Tongue (tissue), 2 donors: ENCODE results near the gene LRRC57. TPM values are rescaled to one million over a fixed set of nuclear protein-coding genes. Genes with fewer than 3 reads are reported as not detected.
A peak's percentile ranks its signal among the peaks of the same experiment; 100 is the strongest.

Experiments
- DNase-seq: peaks from one replicate; pipeline ENCODE4 v3.0.0-alpha.2; 2015
- total RNA-seq: library from RNA; depleted of rRNA; stranded (reverse); fragments of >200 nt; gene quantifications from one replicate; pipeline ENCODE4 v1.2.3, GENCODE V29; 2014

LRRC57 gene
- total RNA-seq, 1 donor from 2014 or later = 29.1 TPM

GRCh38 chr15:42490671-42491538, 57.7 kb downstream of the LRRC57 start, which contains the start of gene ZNF106:
ZNF106 (minus strand) TSS chr15:42491141; CDS start chr15:42472289, 18,852 bp downstream.
- DNase-seq = peak; percentile 97

GRCh38 chr15:42490291-42490670, 58.3 kb downstream of the LRRC57 start:
- DNase-seq = peak; percentile 45

Other genes starting within 250 kb of the LRRC57 start
- 336 TPM for gene CAPN3, start 189.3 kb downstream of the LRRC57 start, total RNA-seq
- 328 TPM for gene ZNF106, start 57.7 kb downstream of the LRRC57 start, total RNA-seq
- gene SNAP23, start 53.2 kb downstream of the LRRC57 start, total RNA-seq = 69.4 TPM
- gene HAUS2, start within 50 bp of the LRRC57 start, total RNA-seq = 46.2 TPM
- 31.1 TPM for gene STARD9, start 26.8 kb upstream of the LRRC57 start, total RNA-seq
- gene CDAN1, start 188.3 kb upstream of the LRRC57 start, total RNA-seq = 11.0 TPM